Measurements from ENCODE around the gene PAK6.

DNA sequence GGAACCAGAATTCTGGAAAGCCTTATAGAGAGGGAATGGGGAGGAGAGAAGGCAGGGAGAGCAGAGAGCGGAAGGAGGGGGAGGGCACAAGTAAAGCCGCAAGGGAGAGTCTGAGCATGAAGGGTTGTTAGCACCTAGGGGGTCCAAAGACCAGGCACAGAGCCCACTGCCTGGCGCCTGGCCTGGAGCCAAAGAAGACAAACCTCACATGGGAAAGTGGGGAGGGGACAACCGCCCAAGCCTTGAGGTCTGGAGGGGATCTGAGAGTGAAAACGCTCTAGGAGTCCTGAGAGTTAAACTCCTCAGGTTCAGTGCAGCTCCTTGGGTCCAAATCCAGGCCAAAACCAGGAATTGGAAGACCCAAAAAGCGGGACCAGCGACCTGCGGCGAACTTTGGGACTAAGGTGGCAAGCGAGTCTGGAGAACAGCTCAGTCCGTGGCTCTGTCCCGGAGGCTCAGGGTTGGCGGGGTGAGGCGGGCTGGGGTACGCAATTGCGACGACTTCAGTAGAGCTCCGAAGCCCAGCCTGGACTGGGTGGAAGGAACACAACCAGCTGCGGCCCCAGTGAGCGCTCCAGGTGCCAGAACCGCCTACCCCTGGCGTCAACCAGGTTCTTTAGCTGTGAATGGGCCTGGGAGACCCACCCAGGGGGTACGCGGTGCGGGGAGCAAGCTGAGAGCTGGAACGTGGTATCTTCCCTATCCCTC lies 83.8 kb downstream of the PAK6 start:
- TF ChIP-seq, protein P1, sequence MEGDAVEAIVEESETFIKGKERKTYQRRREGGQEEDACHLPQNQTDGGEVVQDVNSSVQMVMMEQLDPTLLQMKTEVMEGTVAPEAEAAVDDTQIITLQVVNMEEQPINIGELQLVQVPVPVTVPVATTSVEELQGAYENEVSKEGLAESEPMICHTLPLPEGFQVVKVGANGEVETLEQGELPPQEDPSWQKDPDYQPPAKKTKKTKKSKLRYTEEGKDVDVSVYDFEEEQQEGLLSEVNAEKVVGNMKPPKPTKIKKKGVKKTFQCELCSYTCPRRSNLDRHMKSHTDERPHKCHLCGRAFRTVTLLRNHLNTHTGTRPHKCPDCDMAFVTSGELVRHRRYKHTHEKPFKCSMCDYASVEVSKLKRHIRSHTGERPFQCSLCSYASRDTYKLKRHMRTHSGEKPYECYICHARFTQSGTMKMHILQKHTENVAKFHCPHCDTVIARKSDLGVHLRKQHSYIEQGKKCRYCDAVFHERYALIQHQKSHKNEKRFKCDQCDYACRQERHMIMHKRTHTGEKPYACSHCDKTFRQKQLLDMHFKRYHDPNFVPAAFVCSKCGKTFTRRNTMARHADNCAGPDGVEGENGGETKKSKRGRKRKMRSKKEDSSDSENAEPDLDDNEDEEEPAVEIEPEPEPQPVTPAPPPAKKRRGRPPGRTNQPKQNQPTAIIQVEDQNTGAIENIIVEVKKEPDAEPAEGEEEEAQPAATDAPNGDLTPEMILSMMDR (IDR thresholded peaks at IDR 0.05), result no peak
- no peak for TF ChIP-seq POLR2A (IDR thresholded peaks at IDR 0.05)
